HG03342 (cell line): Measurements from ENCODE around the gene OCA2.

Experiments
- ATAC-seq: cut with Tn5 transposase; IDR thresholded peaks from one replicate; pipeline ENCODE4 v1.9.1; 2021; ENCODE audit warnings: mild to moderate bottlenecking, moderate library complexity; ENCODE audit not compliant: unreplicated experiment

OCA2 gene

GRCh38 chr15:28005004-28005527 is 94.0 kb downstream of the OCA2 start:
- ATAC-seq: no peak

- no peak for ATAC-seq
Observed at GRCh38 chr15:28004143-28005003, 94.7 kb downstream of the OCA2 start.

- ATAC-seq: no peak
Observed at GRCh38 chr15:28003302-28004037, 95.6 kb downstream of the OCA2 start.

GRCh38 chr15:28002867-28003266 is 96.2 kb downstream of the OCA2 start:
- ATAC-seq: no peak

GRCh38 chr15:28002136-28002861 is 96.8 kb downstream of the OCA2 start:
- ATAC-seq: no peak

GRCh38 chr15:28001641-28002040 is 97.5 kb downstream of the OCA2 start:
- ATAC-seq: no peak

- ATAC-seq: no peak
Observed at GRCh38 chr15:27993996-27994780, 104.9 kb downstream of the OCA2 start.

- ATAC-seq: no peak
Observed at GRCh38 chr15:27993544-27993943, 105.6 kb downstream of the OCA2 start.

- ATAC-seq: no peak
Observed at GRCh38 chr15:27990521-27991515, 108.3 kb downstream of the OCA2 start.

- ATAC-seq: no peak
Observed at GRCh38 chr15:27989838-27990237, 109.3 kb downstream of the OCA2 start.

- no peak for ATAC-seq
Observed at GRCh38 chr15:27989427-27989826, 109.7 kb downstream of the OCA2 start.

GRCh38 chr15:27985099-27985498 is 114.0 kb downstream of the OCA2 start:
- no peak for ATAC-seq

GRCh38 chr15:27983496-27983895 is 115.6 kb downstream of the OCA2 start:
- no peak for ATAC-seq

GRCh38 chr15:27977696-27978095 is 121.4 kb downstream of the OCA2 start:
- ATAC-seq: no peak

- ATAC-seq: no peak
Observed at GRCh38 chr15:27973886-27974285, 125.2 kb downstream of the OCA2 start.

- no peak for ATAC-seq
Observed at GRCh38 chr15:27970661-27971392, 128.3 kb downstream of the OCA2 start.

- no peak for ATAC-seq
Observed at GRCh38 chr15:27967541-27967940, 131.6 kb downstream of the OCA2 start.

- no peak for ATAC-seq
Observed at GRCh38 chr15:27965546-27965945, 133.6 kb downstream of the OCA2 start.

- no peak for ATAC-seq
Observed at GRCh38 chr15:27961801-27962200, 137.3 kb downstream of the OCA2 start.
